ENCODE results near the gene MDM1. TPM values are rescaled to one million over a fixed set of nuclear protein-coding genes. Genes with fewer than 3 reads are reported as not detected.

Gene MDM1
- total and polyA plus RNA-seq, 2 of the 13 experiments (the other 11 are each of a cell fraction or from before 2014, with no cell fraction given): 4.6 to 15.2 TPM

DNA sequence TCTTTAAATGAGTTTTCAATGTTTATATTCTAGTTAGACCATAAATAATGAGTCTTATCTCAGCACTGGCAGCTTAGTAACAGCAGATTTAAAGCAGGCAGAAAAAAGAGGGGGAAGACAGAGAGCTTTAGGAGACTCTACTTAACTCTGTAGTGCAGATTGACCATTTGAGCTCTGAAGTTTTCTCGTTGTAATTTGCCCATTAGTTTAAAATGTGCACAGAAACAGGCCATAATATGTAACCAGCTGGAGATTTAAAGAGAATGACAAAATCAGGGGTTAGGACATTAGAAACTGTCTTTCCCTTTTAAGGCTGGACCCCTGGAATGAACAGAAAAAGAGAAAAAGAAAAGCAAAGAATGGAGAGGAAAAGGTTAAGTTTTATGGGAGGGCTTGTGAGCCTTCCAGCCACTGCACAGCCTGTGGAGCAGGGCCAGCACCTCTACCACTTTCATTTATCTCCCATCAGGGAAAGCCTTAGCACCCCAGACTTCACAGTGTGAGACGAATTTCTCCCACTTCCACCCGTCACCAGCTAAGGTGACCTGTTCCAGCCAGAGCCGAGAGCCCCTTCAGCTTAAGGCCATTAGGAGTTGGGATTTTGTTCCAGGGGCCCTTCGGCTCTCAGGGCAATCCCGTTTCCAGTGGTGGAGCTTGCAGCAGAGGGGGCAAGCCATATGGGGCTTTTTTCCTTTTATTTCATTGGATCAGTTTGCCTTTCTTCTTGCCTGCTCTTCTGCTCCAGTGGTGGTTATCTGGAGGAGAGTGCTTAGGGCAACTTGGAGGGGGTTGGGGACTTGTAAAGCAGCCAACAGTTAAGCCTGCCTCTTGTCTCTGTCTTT is 86.8 kb downstream of the MDM1 start:
- H3K4me1 ChIP-seq (ENCODE audit: insufficient read depth, low read length): no peaks in the 10 kb centered on the region
- no peak overlapping the region for H2AFZ ChIP-seq (ENCODE audit: low read length)
- intact Hi-C loops (cut with micrococcal nuclease; ENCODE audit: unreplicated experiment): no loop called here
- POLR2A ChIA-PET: no interaction called here
- no peaks in the 10 kb centered on the region for H3K36me3 ChIP-seq (replicated peaks in 1 of 2; ENCODE audit: control insufficient read depth in 1 of 2, insufficient read depth in 2 of 2, low read length in 2 of 2)
- DNase-seq (ENCODE audit: low spot score): no peak
- H3K79me2 ChIP-seq (ENCODE audit: insufficient read depth, low read length): no peaks in the 10 kb centered on the region
- no peak overlapping the region for H3K4me2 ChIP-seq (ENCODE audit: low read depth, low read length)
- H3K27ac ChIP-seq (ENCODE audit: extremely low read length, insufficient read depth, low read length): no peak overlapping the region
- BruUV-seq (replicated peaks): no TSS peak
- H3K4me3 ChIP-seq (replicated peaks in 1 of 3; ENCODE audit: insufficient read depth in 1 of 3, low read depth in 2 of 3, low read length in 3 of 3): no peak overlapping the region
- WGBS (ENCODE audit: low lambda C conversion rate): 29% methylated on average over 6 of the region's 6 CpGs
- H3K9me3 ChIP-seq (ENCODE audit: low read length): no peaks in the 10 kb centered on the region
- CTCF ChIA-PET (ENCODE audit: low intra/inter-chr PET ratio, low total read pairs): no interaction called here
- no peaks in the 10 kb centered on the region for H4K20me1 ChIP-seq (ENCODE audit: insufficient read depth, low read length)
- TF ChIP-seq ZNF20 (CRISPR knock-in tag; IDR thresholded peaks at IDR 0.05) (no peak), KLF9 (CRISPR knock-in tag; IDR thresholded peaks at IDR 0.05; ENCODE audit: low read depth) (no peak), ZNF598 (CRISPR knock-in tag; IDR thresholded peaks at IDR 0.05; ENCODE audit: borderline replicate concordance) (no peak), GZF1 (CRISPR knock-in tag; IDR thresholded peaks at IDR 0.05) (no peak), MEIS1 (CRISPR knock-in tag; IDR thresholded peaks at IDR 0.05; ENCODE audit: borderline replicate concordance) (no peak), IKZF4 (CRISPR knock-in tag; IDR thresholded peaks at IDR 0.05; ENCODE audit: borderline replicate concordance, low read depth, not compliant biosample characterization) (no peak), NAIF1 (CRISPR knock-in tag; IDR thresholded peaks at IDR 0.05; ENCODE audit: borderline replicate concordance) (no peak), REL (CRISPR knock-in tag; conservative IDR thresholded peaks at IDR 0.05) (no peak)
- TF ChIP-seq, protein P1, sequence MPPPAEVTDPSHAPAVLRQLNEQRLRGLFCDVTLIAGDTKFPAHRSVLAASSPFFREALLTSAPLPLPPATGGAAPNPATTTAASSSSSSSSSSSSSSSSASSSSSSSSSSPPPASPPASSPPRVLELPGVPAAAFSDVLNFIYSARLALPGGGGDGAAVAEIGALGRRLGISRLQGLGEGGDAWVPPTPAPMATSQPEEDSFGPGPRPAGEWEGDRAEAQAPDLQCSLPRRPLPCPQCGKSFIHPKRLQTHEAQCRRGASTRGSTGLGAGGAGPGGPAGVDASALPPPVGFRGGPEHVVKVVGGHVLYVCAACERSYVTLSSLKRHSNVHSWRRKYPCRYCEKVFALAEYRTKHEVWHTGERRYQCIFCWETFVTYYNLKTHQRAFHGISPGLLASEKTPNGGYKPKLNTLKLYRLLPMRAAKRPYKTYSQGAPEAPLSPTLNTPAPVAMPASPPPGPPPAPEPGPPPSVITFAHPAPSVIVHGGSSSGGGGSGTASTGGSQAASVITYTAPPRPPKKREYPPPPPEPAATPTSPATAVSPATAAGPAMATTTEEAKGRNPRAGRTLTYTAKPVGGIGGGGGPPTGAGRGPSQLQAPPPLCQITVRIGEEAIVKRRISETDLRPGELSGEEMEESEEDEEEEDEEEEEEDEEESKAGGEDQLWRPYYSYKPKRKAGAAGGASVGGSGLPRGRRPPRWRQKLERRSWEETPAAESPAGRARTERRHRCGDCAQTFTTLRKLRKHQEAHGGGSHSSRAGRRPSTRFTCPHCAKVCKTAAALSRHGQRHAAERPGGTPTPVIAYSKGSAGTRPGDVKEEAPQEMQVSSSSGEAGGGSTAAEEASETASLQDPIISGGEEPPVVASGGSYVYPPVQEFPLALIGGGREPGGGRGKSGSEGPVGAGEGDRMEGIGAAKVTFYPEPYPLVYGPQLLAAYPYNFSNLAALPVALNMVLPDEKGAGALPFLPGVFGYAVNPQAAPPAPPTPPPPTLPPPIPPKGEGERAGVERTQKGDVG (CRISPR knock-in tag; IDR thresholded peaks at IDR 0.05; ENCODE audit: borderline replicate concordance): no peak
- TF ChIP-seq, protein P2, sequence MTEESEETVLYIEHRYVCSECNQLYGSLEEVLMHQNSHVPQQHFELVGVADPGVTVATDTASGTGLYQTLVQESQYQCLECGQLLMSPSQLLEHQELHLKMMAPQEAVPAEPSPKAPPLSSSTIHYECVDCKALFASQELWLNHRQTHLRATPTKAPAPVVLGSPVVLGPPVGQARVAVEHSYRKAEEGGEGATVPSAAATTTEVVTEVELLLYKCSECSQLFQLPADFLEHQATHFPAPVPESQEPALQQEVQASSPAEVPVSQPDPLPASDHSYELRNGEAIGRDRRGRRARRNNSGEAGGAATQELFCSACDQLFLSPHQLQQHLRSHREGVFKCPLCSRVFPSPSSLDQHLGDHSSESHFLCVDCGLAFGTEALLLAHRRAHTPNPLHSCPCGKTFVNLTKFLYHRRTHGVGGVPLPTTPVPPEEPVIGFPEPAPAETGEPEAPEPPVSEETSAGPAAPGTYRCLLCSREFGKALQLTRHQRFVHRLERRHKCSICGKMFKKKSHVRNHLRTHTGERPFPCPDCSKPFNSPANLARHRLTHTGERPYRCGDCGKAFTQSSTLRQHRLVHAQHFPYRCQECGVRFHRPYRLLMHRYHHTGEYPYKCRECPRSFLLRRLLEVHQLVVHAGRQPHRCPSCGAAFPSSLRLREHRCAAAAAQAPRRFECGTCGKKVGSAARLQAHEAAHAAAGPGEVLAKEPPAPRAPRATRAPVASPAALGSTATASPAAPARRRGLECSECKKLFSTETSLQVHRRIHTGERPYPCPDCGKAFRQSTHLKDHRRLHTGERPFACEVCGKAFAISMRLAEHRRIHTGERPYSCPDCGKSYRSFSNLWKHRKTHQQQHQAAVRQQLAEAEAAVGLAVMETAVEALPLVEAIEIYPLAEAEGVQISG (CRISPR knock-in tag; IDR thresholded peaks at IDR 0.05): no peak
- no peak for FAIRE-seq
- peaks cover 0 to 5% of the 10 kb centered on the region in 2 experiments; a peak in 1 of 5 replicates for H3K27me3 ChIP-seq (ENCODE audit: control insufficient read depth in 1 of 2, insufficient read depth in 2 of 2, low read length in 2 of 2)
- no peak overlapping the region for H3K9ac ChIP-seq (ENCODE audit: insufficient read depth, low read depth, low read length)
- in situ Hi-C loops (cut with HindIII; ENCODE audit: extremely low pct_ligation_motif_present, low pct_unique_long_range_greater_than_20kb): no loop called here
- no peak for ATAC-seq
